ENCODE results near the gene C19orf81.

DNA sequence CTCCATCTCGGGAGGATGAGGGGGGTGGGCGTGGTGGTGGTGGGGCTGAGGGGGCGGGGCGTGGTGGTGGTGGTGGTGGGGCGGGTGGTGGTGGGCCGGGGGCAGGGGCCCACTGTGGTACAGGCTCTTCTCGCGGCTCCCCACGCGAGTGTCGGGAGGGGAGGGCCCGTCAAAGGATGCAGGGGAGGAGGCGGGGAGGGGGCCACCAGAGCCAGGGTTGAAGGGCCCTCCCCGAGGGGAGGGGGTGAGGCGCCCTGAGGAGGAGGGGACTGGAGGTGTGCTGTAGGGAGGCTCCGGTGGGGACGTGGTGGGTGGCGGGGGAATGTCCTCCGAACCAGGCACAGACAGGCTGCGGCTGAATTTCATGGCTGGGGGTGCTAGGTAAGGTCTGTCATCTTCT is 19.6 kb downstream of the C19orf81 start:
- TF ChIP-seq POLR2A (IDR thresholded peaks at IDR 0.05; ENCODE audit: insufficient read depth in 1 of 2, low read depth in 2 of 2, low read length in 2 of 2) = no peak
- TF ChIP-seq ZNF335 (CRISPR knock-in tag; IDR thresholded peaks at IDR 0.05) = no peak
- TF ChIP-seq HCFC1 (IDR thresholded peaks at IDR 0.05; ENCODE audit: low read depth, low read length) = no peak
- no peak for TF ChIP-seq NR2F2 (IDR thresholded peaks at IDR 0.05; ENCODE audit: borderline replicate concordance, low read depth)
- no peak for TF ChIP-seq TCF7 (IDR thresholded peaks at IDR 0.05; ENCODE audit: low read depth)
- TF ChIP-seq JARID2 (CRISPR knock-in tag; IDR thresholded peaks at IDR 0.05; ENCODE audit: insufficient replicate concordance) = no peak

Measured in HepG2 (cell line).